Medulla oblongata (tissue), 1 donor: ENCODE data around the gene VIL1.
A peak's percentile ranks its signal among the peaks of the same experiment; 100 is the strongest.

Experiments
- DNase-seq: peaks from one replicate; pipeline ENCODE4 v3.0.0-alpha.2; 2015; ENCODE audit errors: extremely low spot score

VIL1 gene

GRCh38 chr2:218438596-218438995, 19.7 kb downstream of the VIL1 start:
- DNase-seq = no peak

- no peak for DNase-seq
Observed at GRCh38 chr2:218444692-218445357, 25.9 kb downstream of the VIL1 start.

GRCh38 chr2:218445602-218446001, 26.7 kb downstream of the VIL1 start:
- no peak for DNase-seq

GRCh38 chr2:218446547-218446946, 27.6 kb downstream of the VIL1 start:
- no peak for DNase-seq

- no peak for DNase-seq
Observed at GRCh38 chr2:218447072-218447471, 28.1 kb downstream of the VIL1 start.

GRCh38 chr2:218448934-218449333, 30.0 kb downstream of the VIL1 start:
- DNase-seq = no peak

- DNase-seq = no peak
Observed at GRCh38 chr2:218452079-218452478, 33.2 kb downstream of the VIL1 start.

- no peak for DNase-seq
Observed at GRCh38 chr2:218456849-218457248, 37.9 kb downstream of the VIL1 start.

GRCh38 chr2:218458598-218458997, 39.7 kb downstream of the VIL1 start:
- no peak for DNase-seq

- DNase-seq = peak; percentile 17
Observed at GRCh38 chr2:218465987-218466633, 47.2 kb downstream of the VIL1 start.

- DNase-seq = no peak
Observed at GRCh38 chr2:218470448-218470847, 51.5 kb downstream of the VIL1 start.

GRCh38 chr2:218471036-218471435, 52.1 kb downstream of the VIL1 start:
- no peak for DNase-seq

- peak; percentile 21 for DNase-seq
Observed at GRCh38 chr2:218471982-218472381, 53.1 kb downstream of the VIL1 start.

GRCh38 chr2:218472988-218473387, 54.1 kb downstream of the VIL1 start:
- no peak for DNase-seq

GRCh38 chr2:218474527-218474926, 55.6 kb downstream of the VIL1 start:
- DNase-seq = no peak

- no peak for DNase-seq
Observed at GRCh38 chr2:218476676-218477075, 57.8 kb downstream of the VIL1 start.

GRCh38 chr2:218477247-218477646, 58.3 kb downstream of the VIL1 start:
- no peak for DNase-seq

- no peak for DNase-seq
Observed at GRCh38 chr2:218478544-218478943, 59.6 kb downstream of the VIL1 start.

- DNase-seq = no peak
Observed at GRCh38 chr2:218479595-218479994, 60.7 kb downstream of the VIL1 start.

- no peak for DNase-seq
Observed at GRCh38 chr2:218482651-218483050, 63.7 kb downstream of the VIL1 start.

- DNase-seq = no peak
Observed at GRCh38 chr2:218485986-218486667, 67.2 kb downstream of the VIL1 start.

- DNase-seq = no peak
Observed at GRCh38 chr2:218500501-218501060, 81.7 kb downstream of the VIL1 start.

- DNase-seq = peak; percentile 22
Observed at GRCh38 chr2:218501665-218502064, 82.7 kb downstream of the VIL1 start.
